Nucleus accumbens (tissue), 56 donors: ENCODE data around the gene DUSP16.

Experiments used
- DNase-seq, 56 donors: peaks; one replicate each; lab custom pipeline; 2025; lab: John Stamatoyannopoulos, UW

DUSP16 gene

DNA sequence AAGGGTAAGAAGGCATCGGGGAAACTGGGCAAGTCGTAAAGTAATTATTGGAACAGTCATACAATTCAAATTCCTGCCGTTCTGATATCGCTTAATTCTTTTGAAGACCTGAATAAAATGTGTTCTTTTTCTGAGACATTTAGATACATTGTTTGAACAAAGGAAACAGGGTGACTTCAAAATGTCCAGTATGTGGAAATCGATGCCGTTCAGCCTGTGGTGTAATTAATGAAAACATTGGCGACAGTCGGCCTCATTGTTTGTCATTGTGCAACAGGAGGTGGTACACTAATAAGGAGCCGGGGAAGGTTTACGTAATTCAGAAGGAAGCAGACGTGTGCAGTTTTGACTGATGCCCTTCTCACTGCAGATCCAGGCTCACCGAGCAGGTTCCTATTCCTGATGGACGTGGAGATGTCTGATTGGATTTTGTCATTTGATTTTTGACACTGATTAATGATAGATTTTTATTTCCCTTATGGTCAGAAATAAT lies 113.1 kb downstream of the DUSP16 start:
- DNase-seq, result no peak

GRCh38 chr12:12447837-12448236 lies 114.8 kb downstream of the DUSP16 start:
- no peak for DNase-seq

GRCh38 chr12:12447236-12447635 lies 115.4 kb downstream of the DUSP16 start:
- no peak for DNase-seq

DNA sequence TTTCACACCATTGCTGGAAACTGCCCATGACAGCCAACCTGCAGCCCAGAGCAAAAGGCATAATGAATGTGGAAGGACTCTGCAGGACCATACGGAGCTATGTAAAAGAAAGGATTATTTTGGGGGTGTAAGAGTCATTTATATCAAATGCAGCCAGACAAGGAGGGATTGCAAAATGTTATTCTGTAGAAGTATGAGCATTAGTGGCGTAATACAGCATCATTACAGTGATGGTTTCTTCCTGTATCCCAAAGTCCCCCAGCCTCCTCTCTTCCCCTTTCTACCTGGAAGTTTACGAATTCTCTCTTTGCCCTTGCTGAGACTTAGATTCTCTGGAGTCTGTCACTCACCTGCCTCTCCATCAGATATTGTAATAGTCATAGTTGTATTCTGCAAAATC lies 115.9 kb downstream of the DUSP16 start:
- no peak for DNase-seq

DNA sequence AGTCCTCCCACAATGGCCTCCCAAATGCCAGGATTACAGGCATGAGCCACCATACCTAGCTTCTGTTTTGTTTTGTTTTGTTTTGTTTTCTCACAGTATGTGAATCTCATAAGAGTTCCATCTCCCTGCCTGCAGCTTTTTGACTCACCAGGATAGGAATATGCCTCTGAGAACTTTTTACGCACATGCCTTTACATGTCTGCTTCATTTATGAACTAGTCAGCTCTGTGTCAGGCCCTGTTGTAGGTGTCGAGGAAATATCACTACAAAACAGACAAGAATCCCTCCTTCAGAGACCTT lies 116.8 kb downstream of the DUSP16 start:
- DNase-seq, result no peak

DNA sequence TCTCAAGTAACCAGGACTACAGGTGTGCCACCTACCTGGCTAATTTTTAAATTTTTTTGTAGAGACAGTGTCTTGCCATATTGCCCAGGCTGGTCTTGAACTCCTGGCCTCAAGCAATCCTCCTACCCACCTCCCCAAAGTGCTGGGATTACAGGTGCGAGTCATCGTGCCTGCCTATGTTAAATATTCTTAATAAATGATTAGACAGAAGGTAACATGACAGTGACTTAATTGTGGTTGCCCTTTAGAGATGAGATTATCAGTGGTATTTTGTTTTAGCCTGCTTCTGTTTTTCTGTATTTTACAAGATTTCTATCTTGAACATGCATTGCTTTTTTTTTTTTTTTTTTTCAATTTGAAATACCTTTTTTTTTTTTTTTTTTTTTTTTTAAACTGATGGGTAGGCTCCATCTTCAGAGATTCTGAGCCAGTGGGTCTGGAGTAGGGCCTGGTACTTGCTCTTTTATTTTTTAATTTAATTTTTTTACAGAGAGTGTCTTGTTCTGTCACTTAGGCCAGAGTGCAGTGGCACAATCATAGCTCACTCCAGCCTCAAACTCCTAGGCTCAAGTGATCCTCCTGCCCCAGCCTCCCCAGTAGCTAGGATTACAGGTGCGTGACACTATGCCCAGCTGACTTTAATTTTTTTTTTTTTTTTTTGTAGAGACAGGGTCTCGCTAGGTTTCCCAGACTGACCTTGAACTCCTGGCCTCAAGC lies 117.3 kb downstream of the DUSP16 start:
- no peak for DNase-seq

DNA sequence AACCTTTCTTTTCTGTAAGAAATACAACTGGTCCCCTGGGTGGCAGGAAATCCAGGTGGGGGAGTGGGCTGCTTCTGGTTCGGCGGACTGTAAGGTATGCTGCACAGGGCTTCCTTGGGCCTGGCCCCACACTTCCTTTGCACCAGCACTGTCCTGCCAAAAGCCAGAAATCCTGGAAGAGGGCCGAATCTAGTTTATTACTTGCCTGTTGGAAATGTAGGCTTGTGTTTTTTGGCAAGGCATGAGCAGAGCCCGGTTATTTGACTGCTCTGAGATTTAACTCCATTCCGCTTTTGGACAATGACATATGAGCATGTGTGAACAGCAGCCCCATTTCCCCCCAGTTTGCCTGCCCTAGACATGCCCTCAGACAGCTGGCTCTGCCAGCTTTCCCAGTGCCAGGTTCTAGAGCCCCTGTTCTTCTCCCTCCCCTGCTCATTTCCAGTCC lies 119.2 kb downstream of the DUSP16 start:
- DNase-seq, result no peak

- no peak for DNase-seq
These were observed 120.1 kb downstream of the DUSP16 start for GRCh38 chr12:12442548-12443071.

GRCh38 chr12:12441843-12442461 lies 120.7 kb downstream of the DUSP16 start:
- DNase-seq, result no peak

DNA sequence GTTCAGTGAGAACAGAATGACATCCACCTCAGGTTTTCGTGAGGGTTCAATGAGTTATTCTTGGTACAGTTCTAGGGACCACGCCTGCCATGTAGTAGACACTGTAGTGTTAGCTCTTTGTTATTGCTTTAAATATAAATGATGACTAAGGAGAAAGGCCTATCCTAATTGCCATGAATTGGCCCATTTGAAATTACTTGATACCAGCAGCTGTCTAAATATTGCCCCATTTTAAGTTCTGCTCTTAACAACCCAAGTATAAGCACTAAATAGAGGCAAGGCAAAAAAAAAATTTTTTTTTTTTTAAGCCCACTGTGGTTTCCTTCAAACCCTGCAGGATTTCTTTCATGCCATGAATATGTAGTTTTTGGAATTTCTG lies 121.2 kb downstream of the DUSP16 start:
- no peak for DNase-seq

DNA sequence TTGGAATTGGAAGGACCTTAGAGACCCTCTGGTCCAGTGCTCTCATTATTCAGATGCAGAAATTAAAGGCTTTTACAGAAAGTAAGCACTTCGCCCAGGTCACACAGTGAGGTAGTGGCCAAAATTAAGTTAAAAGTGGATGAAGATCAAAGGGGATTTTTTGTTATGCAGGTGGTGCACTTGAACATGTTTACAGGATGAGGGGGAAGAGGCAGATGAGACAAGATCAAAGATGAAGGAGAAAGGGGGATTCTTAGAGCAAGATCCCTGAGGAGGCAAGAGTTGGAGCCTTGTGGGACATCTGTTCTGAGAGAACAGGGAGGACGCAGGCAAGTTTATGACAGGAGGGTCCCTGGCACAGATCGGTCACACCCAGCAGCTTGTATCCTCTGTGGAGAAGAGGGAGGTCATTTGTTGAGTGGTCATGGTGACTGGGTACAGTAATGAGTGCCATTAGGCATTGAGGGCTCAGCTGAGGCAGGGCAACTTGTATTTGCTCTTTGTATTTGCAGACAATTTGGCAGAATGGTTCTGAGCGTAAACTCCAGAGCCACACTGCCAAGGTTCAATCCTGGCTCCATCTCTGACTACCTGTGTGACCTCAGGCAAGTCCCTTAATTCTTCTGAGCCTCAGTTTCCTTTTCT lies 121.8 kb downstream of the DUSP16 start:
- DNase-seq, result no peak

- no peak for DNase-seq
These were observed 123.0 kb downstream of the DUSP16 start for GRCh38 chr12:12439636-12440035.

- DNase-seq, result no peak
These were observed 125.8 kb downstream of the DUSP16 start for GRCh38 chr12:12436831-12437345.

DNA sequence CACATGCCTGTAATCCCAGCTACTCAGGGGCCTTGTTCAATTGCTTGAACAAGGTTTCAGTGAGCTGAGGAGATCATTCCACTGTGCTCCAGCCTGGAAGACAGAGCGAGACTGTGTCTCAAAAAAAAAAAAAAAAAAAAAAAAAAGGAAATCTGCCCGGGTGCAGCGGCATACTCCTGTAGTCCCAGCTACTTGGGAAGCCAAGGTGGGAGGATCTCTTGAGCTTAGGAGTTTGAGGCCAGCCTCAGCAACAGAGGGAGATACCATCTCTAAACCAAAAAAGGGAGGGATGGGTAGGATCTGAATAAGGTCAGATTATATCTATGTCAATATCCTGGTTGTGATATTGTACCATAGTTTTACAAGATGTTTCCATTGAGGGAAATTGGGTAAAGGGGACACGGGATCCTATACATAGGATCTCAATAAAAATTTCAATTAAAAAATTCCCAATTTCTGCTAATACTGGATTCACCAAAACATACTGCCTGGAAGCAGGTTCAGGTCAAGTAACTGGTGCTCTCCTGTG lies 129.4 kb downstream of the DUSP16 start:
- no peak for DNase-seq

GRCh38 chr12:12432364-12432763 lies 130.3 kb downstream of the DUSP16 start:
- DNase-seq, result no peak

GRCh38 chr12:12428961-12429657 lies 133.6 kb downstream of the DUSP16 start:
- no peak for DNase-seq

- no peak for DNase-seq
These were observed 134.6 kb downstream of the DUSP16 start for GRCh38 chr12:12428047-12428446.

- DNase-seq, result no peak
These were observed 135.1 kb downstream of the DUSP16 start for GRCh38 chr12:12427568-12427967.

DNA sequence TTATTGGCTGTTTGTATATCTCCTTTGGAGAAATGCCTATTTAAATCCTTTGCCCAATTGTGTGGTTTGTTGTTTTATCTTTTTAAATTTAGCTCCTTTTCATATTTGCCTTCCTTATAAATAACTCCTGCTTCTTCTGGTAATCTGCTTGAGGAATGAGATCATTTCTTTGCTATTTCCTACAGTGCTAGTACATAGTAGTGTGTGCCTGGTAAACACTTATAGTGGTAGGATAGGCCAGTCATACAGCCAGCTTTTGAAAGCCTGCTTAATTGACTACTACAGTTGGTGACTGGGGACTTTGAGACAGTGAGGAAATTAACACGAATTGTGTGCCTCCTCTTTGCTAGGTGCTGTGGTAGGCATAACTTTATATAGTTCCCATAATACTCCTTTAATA lies 137.0 kb downstream of the DUSP16 start:
- no peak for DNase-seq

DNA sequence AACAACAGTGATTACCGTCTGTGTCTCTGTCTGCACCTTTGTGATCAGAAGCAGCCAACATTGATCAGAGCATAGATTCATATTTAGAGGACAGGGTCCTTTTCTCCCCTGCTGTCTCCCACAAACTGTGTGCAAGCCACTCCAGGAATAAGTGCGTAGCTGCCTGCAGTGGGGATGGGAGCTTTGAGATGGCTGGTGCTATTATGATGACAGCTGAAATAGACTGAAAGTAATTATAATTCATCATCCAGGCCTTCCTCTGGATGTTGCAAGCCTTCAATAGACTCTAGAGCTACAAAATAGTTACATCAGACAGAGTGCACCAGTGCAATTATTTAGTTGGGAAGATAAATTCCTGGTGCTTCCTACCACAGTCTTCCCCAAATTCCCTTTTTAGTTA lies 137.7 kb downstream of the DUSP16 start:
- no peak for DNase-seq
